GM12891 (cell line): ENCODE results near the gene TREML1.
A peak's percentile ranks its signal among the peaks of the same experiment; 100 is the strongest.
"Not testable (repeated sequence)": the region's sequence is repeated elsewhere in the genome, so short reads cannot be mapped to it uniquely, and the experiment has no call there.

Experiments
- DNase-seq: peaks from one replicate; pipeline ENCODE4 v3.0.0; 2011; ENCODE audit warnings: low spot score; ENCODE audit not compliant: insufficient read length
- FAIRE-seq: peaks from 2 replicates; lab custom pipeline; 2011; peaks lifted over from hg19 to GRCh38; lab: Jason Lieb, UNC
- PAX5 ChIP-seq: IDR thresholded peaks from 2 replicates; pipeline ENCODE4 v1.6.1; 2011; ENCODE audit warnings: low read length, moderate library complexity, mild to moderate bottlenecking; ENCODE audit not compliant: insufficient read depth, severe bottlenecking
- POLR2A ChIP-seq: IDR thresholded peaks from 2 replicates; pipeline ENCODE4 v1.6.1; 2011; ENCODE audit warnings: low read depth, low read length, control low read depth
- POLR2AphosphoS5 ChIP-seq: IDR thresholded peaks from 2 replicates; pipeline ENCODE4 v1.6.1; 2011; ENCODE audit warnings: low read depth, low read length, control low read depth
- POU2F2 ChIP-seq: IDR thresholded peaks from 2 replicates; pipeline ENCODE4 v1.6.1; 2011; ENCODE audit warnings: low read depth, mild to moderate bottlenecking, control low read depth, low read length, moderate library complexity
- SPI1 ChIP-seq: IDR thresholded peaks from 2 replicates; pipeline ENCODE4 v1.6.1; 2011; ENCODE audit warnings: low read depth, low read length, control low read depth
- TAF1 ChIP-seq: IDR thresholded peaks from 2 replicates; pipeline ENCODE4 v1.6.1; 2011; ENCODE audit warnings: low read depth, low read length, control low read depth

The TREML1 gene

GRCh38 chr6:41191569-41191968, 37.4 kb upstream of the TREML1 start:
- DNase-seq (no peak), FAIRE-seq (no peak)
- no peak for TF ChIP-seq POU2F2
- TF ChIP-seq POLR2AphosphoS5 = no peak
- TF ChIP-seq TAF1 = no peak
- TF ChIP-seq PAX5 = no peak
- TF ChIP-seq SPI1 = no peak
- TF ChIP-seq POLR2A = no peak

- TF ChIP-seq POU2F2 = no peak
- no peak for TF ChIP-seq PAX5
- TF ChIP-seq POLR2AphosphoS5 = no peak
- TF ChIP-seq TAF1 = no peak
- no peak for TF ChIP-seq SPI1
- no peak for TF ChIP-seq POLR2A
- DNase-seq (no peak), FAIRE-seq (no peak)
Measured at GRCh38 chr6:41190791-41191190, 36.6 kb upstream of the TREML1 start.

DNA sequence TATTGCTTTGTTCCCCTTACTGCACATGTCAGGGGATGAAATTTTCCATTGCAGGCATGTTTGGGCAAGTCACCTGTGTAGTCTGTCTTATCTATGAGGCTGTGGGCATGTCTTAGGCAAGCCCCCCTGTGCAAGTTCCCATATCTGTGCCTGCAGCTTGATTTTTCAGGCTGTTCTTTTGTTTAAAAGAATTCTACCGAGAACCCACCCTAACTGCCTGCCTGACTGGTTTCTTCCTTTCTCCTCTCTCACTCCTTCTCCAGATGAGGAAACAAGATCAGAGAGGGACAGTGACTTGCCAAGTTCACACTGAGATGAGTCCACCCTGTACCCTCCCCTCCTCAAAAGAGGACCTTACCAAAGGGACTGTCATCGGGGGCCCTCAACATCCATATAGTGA, 35.8 kb upstream of the TREML1 start:
- FAIRE-seq (no peak), DNase-seq (no peak)
- TF ChIP-seq POU2F2 = no peak
- no peak for TF ChIP-seq TAF1
- TF ChIP-seq POLR2AphosphoS5 = no peak
- no peak for TF ChIP-seq SPI1
- no peak for TF ChIP-seq POLR2A
- TF ChIP-seq PAX5 = no peak

DNA sequence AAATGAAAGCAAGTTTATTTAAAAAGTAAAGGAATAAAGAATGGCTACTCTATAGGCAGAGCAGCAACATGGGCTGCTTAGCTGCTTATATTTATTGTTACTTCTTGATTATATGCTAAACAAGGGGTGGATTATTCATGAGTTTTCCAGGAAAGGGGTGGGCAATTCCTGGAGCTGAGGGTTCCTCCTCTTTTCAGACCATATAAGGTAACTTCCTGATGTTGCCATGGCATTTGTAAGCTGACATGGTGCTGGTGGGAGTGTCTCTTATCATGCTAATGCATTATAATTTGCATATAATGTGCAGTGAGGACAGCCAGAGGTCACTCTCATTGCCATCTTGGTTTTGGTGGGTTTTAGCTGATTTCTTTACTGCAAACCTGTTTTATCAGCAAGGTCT, 34.9 kb upstream of the TREML1 start:
- FAIRE-seq, DNase-seq: not testable (repeated sequence)

- no peak for FAIRE-seq
- DNase-seq = no peak
- TF ChIP-seq POLR2AphosphoS5 (no peak), POU2F2 (no peak), PAX5 (no peak), SPI1 (no peak), TAF1 (no peak), POLR2A (no peak)
Measured at GRCh38 chr6:41187924-41188886, 34.1 kb upstream of the TREML1 start.

GRCh38 chr6:41186031-41186562, 31.9 kb upstream of the TREML1 start:
- FAIRE-seq (no peak), DNase-seq (no peak)
- peak; percentile 80 for TF ChIP-seq SPI1
- TF ChIP-seq POU2F2 = no peak

- no peak for DNase-seq
- FAIRE-seq = no peak
- no peak for TF ChIP-seq POU2F2
- no peak for TF ChIP-seq PAX5
- TF ChIP-seq POLR2A = no peak
- TF ChIP-seq TAF1 = no peak
- TF ChIP-seq POLR2AphosphoS5 = no peak
- TF ChIP-seq SPI1 = no peak
Measured at GRCh38 chr6:41184761-41185160, 30.6 kb upstream of the TREML1 start.

DNA sequence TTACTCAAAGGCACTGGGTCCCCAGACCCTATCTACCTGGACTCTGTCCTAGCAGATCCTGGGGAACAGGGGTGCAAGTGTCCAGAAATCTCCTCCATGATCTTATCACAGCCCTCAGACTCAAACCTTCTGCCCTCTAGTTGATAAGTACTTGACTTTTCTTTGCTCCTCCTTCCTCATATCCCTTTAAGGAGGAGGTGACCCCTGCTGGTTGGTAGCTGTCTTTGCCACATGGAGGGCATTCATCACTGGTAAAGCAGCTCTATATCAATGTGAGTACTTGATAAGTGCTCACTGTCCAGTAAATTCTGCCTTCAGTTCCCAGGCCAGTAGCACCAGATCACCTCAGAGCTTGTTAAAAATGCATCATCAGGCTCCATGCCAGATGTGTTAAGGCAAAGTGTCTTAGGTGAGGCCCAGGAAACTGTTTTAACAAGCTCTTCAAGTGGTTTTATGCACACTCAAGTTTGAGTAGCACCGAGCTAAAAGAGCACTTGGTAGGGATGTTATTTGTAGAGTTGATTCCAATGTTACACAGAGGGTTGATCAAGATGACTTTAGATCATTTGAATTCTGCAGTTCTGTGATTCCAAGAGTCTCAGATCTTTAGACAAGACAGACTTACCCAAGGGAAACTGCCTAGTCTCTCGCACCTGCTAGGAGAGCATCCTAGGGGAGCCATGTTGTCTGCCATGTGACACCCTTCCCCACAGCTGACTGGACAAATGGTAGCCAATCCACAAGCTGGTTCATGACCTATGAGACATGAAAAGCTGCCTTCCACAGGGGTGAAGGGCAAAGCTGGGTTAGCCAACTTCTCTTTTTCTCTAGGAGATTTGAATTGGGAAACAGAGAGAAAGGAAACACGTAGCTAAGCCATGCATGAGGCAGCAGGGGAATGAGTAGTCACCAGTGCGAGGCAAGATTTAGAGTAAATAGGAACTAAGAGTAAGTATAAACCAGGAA, 28.2 kb upstream of the TREML1 start:
- FAIRE-seq = peak; percentile 79
- no peak for DNase-seq
- no peak for TF ChIP-seq SPI1
- TF ChIP-seq POLR2A = no peak
- TF ChIP-seq TAF1 = no peak
- no peak for TF ChIP-seq POLR2AphosphoS5
- no peak for TF ChIP-seq POU2F2
- no peak for TF ChIP-seq PAX5

DNA sequence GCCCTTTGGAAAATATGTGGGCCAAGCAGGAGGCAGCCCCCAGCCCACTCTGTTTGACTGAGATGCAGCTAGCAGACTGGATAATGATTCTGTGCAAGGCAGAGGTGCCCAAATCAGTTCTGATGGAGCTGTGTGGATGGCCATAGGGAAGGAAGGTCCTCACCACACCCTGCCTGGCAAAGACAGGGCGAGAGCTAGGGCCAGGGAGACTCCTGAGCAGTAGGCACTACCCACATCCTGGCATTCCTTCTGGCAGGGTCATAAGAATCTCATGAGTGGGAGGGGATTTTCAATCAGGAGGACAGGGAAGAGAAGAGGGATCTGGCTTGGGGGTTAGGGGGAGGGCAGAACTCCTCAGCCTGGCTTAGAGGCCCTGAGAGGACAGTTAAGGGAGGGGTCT, 27.4 kb upstream of the TREML1 start:
- TF ChIP-seq POLR2A (no peak), POLR2AphosphoS5 (no peak), SPI1 (no peak), PAX5 (no peak), TAF1 (no peak), POU2F2 (no peak)
- FAIRE-seq (no peak), DNase-seq (no peak)
